K562 (cell line): ENCODE measurements around the gene ULK1. TPM values are rescaled to one million over a fixed set of nuclear protein-coding genes. Genes with fewer than 3 reads are reported as not detected.

Experiments used
- ATAC-seq: fragments of 200-7000 bp; cut with Tn5 transposase; 3 replicates; pipeline ENCODE4 v1.9.1; 2020; ENCODE audit warnings: moderate library complexity
- BruUV-seq: library from RNA; stranded (reverse); fragments of 400-500 nt; replicated peaks from 2 replicates; lab custom pipeline; 2021; lab: Mats Ljungman, UMichigan
- CTCF ChIA-PET: fragments of 300-600 bp; formaldehyde crosslinking; extraction: SDS; loops from one replicate; lab custom pipeline; 2021; ENCODE audit warnings: low intra/inter-chr PET ratio; lab: Yijun Ruan, JAX
- POLR2A ChIA-PET: fragments of 300-600, 350-650 bp; sonication (Branson Sonifier 250); formaldehyde crosslinking; extraction: SDS; loops from one replicate; lab custom pipeline; 2021; ENCODE audit warnings: antibody characterized with exemption, inconsistent platforms; lab: Yijun Ruan, JAX
- DNase-seq, 4 experiments: peaks; one replicate each; pipeline versions ENCODE4 v3.0.0 to v3.0.0-alpha.2; 2011 to 2018; ENCODE audit warnings: low spot score in 3 of 4, mixed read lengths in 3 of 4; ENCODE audit errors: extremely low read depth in 1 of 4
- FAIRE-seq: peaks from 2 replicates; lab custom pipeline; 2011; peaks lifted over from hg19 to GRCh38; lab: Jason Lieb, UNC
- H2AFZ ChIP-seq: 2 replicates; pipeline ENCODE4 v1.6.0; 2011; ENCODE audit warnings: low read depth, low read length, control low read depth, inconsistent platforms
- H3K27ac ChIP-seq: fragments of 200-600 bp; 3 replicates; pipeline ENCODE4 v1.8.0; 2011; ENCODE audit warnings: low read depth, mild to moderate bottlenecking, control low read depth, inconsistent platforms, low read length, moderate library complexity, mixed read lengths; ENCODE audit errors: extremely low read depth
- H3K27me3 ChIP-seq, 2 experiments: fragments of 300-600 bp in 1 of 2; 2 replicates in 1 of 2; 3 replicates in 1 of 2; pipeline versions ENCODE4 v1.6.0 to v1.8.0; 2011; ENCODE audit warnings: inconsistent platforms in 2 of 2, low read length in 2 of 2, mild to moderate bottlenecking in 1 of 2, mixed read lengths in 1 of 2, moderate library complexity in 1 of 2; ENCODE audit not compliant: control insufficient read depth in 2 of 2, insufficient read depth in 2 of 2
- H3K36me3 ChIP-seq: fragments of 300-600 bp; 3 replicates; pipeline ENCODE4 v1.8.0; 2011; ENCODE audit warnings: mild to moderate bottlenecking, low read length, inconsistent platforms; ENCODE audit not compliant: control insufficient read depth, insufficient read depth
- H3K4me1 ChIP-seq, 2 experiments: fragments of 200-600 bp in 1 of 2; replicated peaks in 1 of 2; 2 replicates in 1 of 2; 3 replicates in 1 of 2; pipeline versions ENCODE4 v1.5.1 to v1.8.0; 2011; ENCODE audit warnings: inconsistent platforms in 2 of 2, low read length in 2 of 2, mild to moderate bottlenecking in 1 of 2, mixed read lengths in 1 of 2, moderate library complexity in 1 of 2; ENCODE audit not compliant: control insufficient read depth in 2 of 2, insufficient read depth in 2 of 2
- H3K4me2 ChIP-seq: 2 replicates; pipeline ENCODE4 v1.6.1; 2011; ENCODE audit warnings: low read length, control low read depth, inconsistent platforms, mixed read lengths; ENCODE audit not compliant: insufficient read depth
- H3K4me3 ChIP-seq: fragments of 200-600 bp; sonication (generic), shearing (Covaris generic); 2 replicates; pipeline ENCODE4 v1.5.1; 2016; ENCODE audit warnings: control low read depth, inconsistent platforms
- H3K79me2 ChIP-seq: fragments of 200-600 bp; 3 replicates; pipeline ENCODE4 v1.8.0; 2011; ENCODE audit warnings: low read length, inconsistent platforms; ENCODE audit not compliant: control insufficient read depth, insufficient read depth
- H3K9ac ChIP-seq, 2 experiments: 2 replicates each; pipeline versions ENCODE4 v1.6.0 to v1.6.1; 2011; ENCODE audit warnings: low read depth in 2 of 2, low read length in 2 of 2, control low read depth in 1 of 2, inconsistent platforms in 1 of 2, mild to moderate bottlenecking in 1 of 2, mixed read lengths in 1 of 2; ENCODE audit not compliant: insufficient read depth in 1 of 2
- H3K9me1 ChIP-seq: one replicate; pipeline ENCODE4 v1.6.0; 2011; ENCODE audit warnings: inconsistent platforms, mild to moderate bottlenecking, low read length, moderate library complexity; ENCODE audit not compliant: control insufficient read depth, insufficient read depth
- H3K9me3 ChIP-seq: replicated peaks from 2 replicates; pipeline ENCODE4 v1.5.1; 2011; ENCODE audit warnings: low read depth, low read length, inconsistent platforms; ENCODE audit not compliant: control insufficient read depth, insufficient read depth
- H4K20me1 ChIP-seq: replicated peaks from 2 replicates; pipeline ENCODE4 v1.6.1; 2011; ENCODE audit warnings: low read length, inconsistent platforms, mixed read lengths; ENCODE audit not compliant: control insufficient read depth, insufficient read depth
- ASH1L ChIP-seq: fragments of 450-650 bp; IDR thresholded peaks from 2 replicates; pipeline ENCODE4 v1.6.1; 2018; ENCODE audit warnings: borderline replicate concordance, mild to moderate bottlenecking, low read depth; ENCODE audit not compliant: partially characterized antibody
- E2F6 ChIP-seq, 2 experiments: IDR thresholded peaks; 2 replicates each; pipeline ENCODE4 v1.6.1; 2011; ENCODE audit warnings: borderline replicate concordance in 1 of 2, control low read depth in 1 of 2, low read depth in 1 of 2, low read length in 1 of 2, mild to moderate bottlenecking in 1 of 2, mixed read lengths in 1 of 2, moderate library complexity in 1 of 2; ENCODE audit not compliant: insufficient read depth in 1 of 2, insufficient read length in 1 of 2, poor library complexity in 1 of 2, severe bottlenecking in 1 of 2; ENCODE audit errors: extremely low read depth in 1 of 2
- ELF1 ChIP-seq: fragments of 200-800 bp; sonication (Bioruptor generic); IDR thresholded peaks from 2 replicates; pipeline ENCODE4 v1.6.1; 2016; ENCODE audit warnings: missing genetic modification characterization, missing compliant biosample characterization
- FIP1L1 ChIP-seq: fragments of 200-400 bp; formaldehyde crosslinking; IDR thresholded peaks from 2 replicates; pipeline ENCODE4 v1.6.1; 2018; ENCODE audit warnings: mild to moderate bottlenecking, low read depth, low read length; ENCODE audit not compliant: poor library complexity, severe bottlenecking
- POLR2H ChIP-seq: IDR thresholded peaks from 2 replicates; pipeline ENCODE4 v1.6.1; 2016; ENCODE audit warnings: missing genetic modification characterization, low read depth, mild to moderate bottlenecking, control low read depth, missing compliant biosample characterization, moderate library complexity
- SMARCA5 ChIP-seq: fragments of 450-650 bp; IDR thresholded peaks from 2 replicates; pipeline ENCODE4 v1.6.1; 2016
- SUPT5H ChIP-seq: fragments of 450-650 bp; IDR thresholded peaks from 2 replicates; pipeline ENCODE4 v1.6.1; 2016
- ZBTB33 ChIP-seq: sonication (generic); formaldehyde crosslinking; IDR thresholded peaks from 2 replicates; pipeline ENCODE4 v1.8.1; 2023; ENCODE audit warnings: mild to moderate bottlenecking, missing genetic modification reagents
- ZBTB5 ChIP-seq: fragments of 450-650 bp; IDR thresholded peaks from 2 replicates; pipeline ENCODE4 v1.6.1; 2017; ENCODE audit warnings: antibody characterized with exemption
- WGBS: fragments of 100-300 bp; shearing (Covaris generic); methylation state at CpG from one replicate; pipeline ENCODE4 v1.1.6; 2016; ENCODE audit warnings: low coverage, mixed read lengths; ENCODE audit not compliant: insufficient coverage; ENCODE audit errors: missing lambda C conversion rate; 5-methylcytosine and 5-hydroxymethylcytosine counted together
- in situ Hi-C: fragments of 300-500 bp; cut with MboI; formaldehyde crosslinking; loops from 4 replicates; pipeline ENCODE4 v1.15.0; 2018; ENCODE audit warnings: inconsistent platforms, mixed read lengths
- intact Hi-C: fragments of 100-400 bp; cut with micrococcal nuclease; formaldehyde crosslinking; loops from 2 replicates; pipeline ENCODE4 v1.14.2; 2022
- polyA plus RNA-seq, 8 experiments: library from polyadenylated mRNA; depleted of rRNA in 4 of 8; stranded (reverse) in 5 of 8; unstranded in 3 of 8; fragments of >200 nt; fragmentation: Nextera tagmentation in 2 of 8; fragmentation: Illumina TruSeq in 1 of 8; extraction: Ambion mirVana in 2 of 8; extraction: Trizol in 1 of 8; gene quantifications; 2 replicates each; pipeline versions ENCODE4 v1.2.1 to v1.2.3, GENCODE V29; 2011 to 2014; ENCODE audit warnings: inconsistent platforms in 1 of 8, missing spikeins in 1 of 8
- total RNA-seq, 7 experiments: library from RNA; depleted of rRNA in 6 of 7; stranded (reverse); fragments of >200 nt in 6 of 7; fragmentation: Illumina TruSeq in 2 of 7; extraction: Trizol in 2 of 7; gene quantifications; 2 replicates each; pipeline versions ENCODE4 v1.2.1 to v1.2.3, GENCODE V29; 2011 to 2021; ENCODE audit warnings: low replicate concordance in 1 of 7

ULK1 gene
- total and polyA plus RNA-seq, 9 of the 15 experiments (the other 6 are each of a cell fraction or from before 2014, with no cell fraction given), result 0.15 to 29.4 (median 2.5) TPM

GRCh38 chr12:131847456-131847855 lies 47.0 kb upstream of the ULK1 start:
- Histone ChIP-seq H3K27me3 (no peaks in the 10 kb centered on the region), H3K4me2 (no peak overlapping the region), H4K20me1 (no peaks in the 10 kb centered on the region), H3K4me1 (peaks cover 0 to 49% of the 10 kb centered on the region in 2 experiments; a peak in 2 of 5 replicates), H3K9me1 (no peaks in the 10 kb centered on the region), H3K9me3 (no peaks in the 10 kb centered on the region), H3K79me2 (no peaks in the 10 kb centered on the region), H3K27ac (no peak overlapping the region), H2AFZ (no peak overlapping the region), H3K36me3 (no peaks in the 10 kb centered on the region), H3K4me3 (no peak overlapping the region), H3K9ac (no peak overlapping the region)
- ATAC-seq (no peak), FAIRE-seq (no peak), DNase-seq (no peak)
- in situ Hi-C loops (no loop called here), intact Hi-C loops (no loop called here)
- POLR2A ChIA-PET, result no interaction called here
- WGBS, result 74% methylated on average over 8 of the region's 10 CpGs
- CTCF ChIA-PET, result no interaction called here
- BruUV-seq, result no TSS peak
- TF ChIP-seq SUPT5H (no peak), ZBTB33 (CRISPR knock-in tag) (0 out of 2 replicates have a peak, but pooled peaks have one; percentile 32)

- in situ Hi-C loops (no loop called here), intact Hi-C loops (no loop called here)
- H3K27me3 ChIP-seq, result no peaks in the 10 kb centered on the region
- FAIRE-seq, result no peak
- ATAC-seq, result no peak
- no peaks in the 10 kb centered on the region for H3K36me3 ChIP-seq
- no peak overlapping the region for H3K27ac ChIP-seq
- H4K20me1 ChIP-seq, result no peaks in the 10 kb centered on the region
- ChIA-PET CTCF (no interaction called here), POLR2A (no interaction called here)
- DNase-seq, result no peak
- WGBS, result 53% methylated on average over 18 of the region's 24 CpGs
- no peaks in the 10 kb centered on the region for H3K9me3 ChIP-seq
- BruUV-seq, result no TSS peak
- no peak overlapping the region for H3K4me2 ChIP-seq
- H3K79me2 ChIP-seq, result no peaks in the 10 kb centered on the region
- no peak overlapping the region for H3K4me3 ChIP-seq
- no peak overlapping the region for H2AFZ ChIP-seq
- H3K4me1 ChIP-seq, result peaks cover 0 to 57% of the 10 kb centered on the region in 2 experiments; a peak in 2 of 5 replicates
- peak overlapping the region in 1 of 2 experiments; percentile 28; a peak in 1 of 4 replicates for H3K9ac ChIP-seq
- no peaks in the 10 kb centered on the region for H3K9me1 ChIP-seq
- TF ChIP-seq SMARCA5 (no peak), FIP1L1 (no peak), ELF1 (tag) (no peak), POLR2H (no peak), ZBTB5 (no peak), E2F6 (IDR thresholded peaks at IDR 0.05; ENCODE audit: borderline replicate concordance in 1 of 2, extremely low read depth in 1 of 2, insufficient read depth in 1 of 2, insufficient read length in 1 of 2, low read depth in 1 of 2, low read length in 1 of 2, poor library complexity in 1 of 2, severe bottlenecking in 1 of 2) (peak; percentile 15 to 71), ASH1L (no peak)
Measured at GRCh38 chr12:131848753-131849152, 45.7 kb upstream of the ULK1 start.
